ENCODE results near the gene ACBD6. TPM values are rescaled to one million over a fixed set of nuclear protein-coding genes. Genes with fewer than 3 reads are reported as not detected.

The ACBD6 gene
- total and polyA plus RNA-seq, 4 donors, result 8.3 to 17.3 (median 14.0) TPM

GRCh38 chr1:180498594-180498993, 3.8 kb downstream of the ACBD6 start:
- DNase-seq (ENCODE audit: low spot score), result no peak
- no peak for TF ChIP-seq JUND (IDR thresholded peaks at IDR 0.05)
- TF ChIP-seq FOXA2 (IDR thresholded peaks at IDR 0.05), result no peak
- TF ChIP-seq FOXA1 (IDR thresholded peaks at IDR 0.05), result no peak
- TF ChIP-seq NR2F2 (IDR thresholded peaks at IDR 0.05), result no peak
- TF ChIP-seq RAD21 (IDR thresholded peaks at IDR 0.05), result no peak
- TF ChIP-seq TAF1 (conservative IDR thresholded peaks at IDR 0.05), result no peak
- no peak for TF ChIP-seq CTCF (IDR thresholded peaks at IDR 0.05; ENCODE audit: low read depth, low read length, missing input control)
- TF ChIP-seq EGR1 (IDR thresholded peaks at IDR 0.05; ENCODE audit: low read depth in 2 of 2), result no peak
- TF ChIP-seq GABPA (IDR thresholded peaks at IDR 0.05 in 1 of 2, conservative IDR thresholded peaks at IDR 0.05 in 1 of 2), result no peak
- no peak for TF ChIP-seq ZBTB33 (IDR thresholded peaks at IDR 0.05)
- TF ChIP-seq REST (IDR thresholded peaks at IDR 0.05), result no peak
- TF ChIP-seq YY1 (IDR thresholded peaks at IDR 0.05), result no peak
- TF ChIP-seq SP1 (IDR thresholded peaks at IDR 0.05), result no peak
- no peak for TF ChIP-seq ATF3 (IDR thresholded peaks at IDR 0.05)
- TF ChIP-seq HNF4A (conservative IDR thresholded peaks at IDR 0.05), result no peak
- peaks cover 0 to 13% (median 8%) of the 10 kb centered on the region in 4 donors for H3K4me1 ChIP-seq (ENCODE audit: control insufficient read depth in 4 of 4, insufficient read depth in 4 of 4, low read length in 3 of 4)
- WGBS, result 92% methylated on average over 4 of the region's 4 CpGs
- no peak overlapping the region for H3K4me3 ChIP-seq (ENCODE audit: low read depth in 1 of 3, low read length in 3 of 3)
- no peak overlapping the region for H3K9ac ChIP-seq (ENCODE audit: low read depth in 1 of 2, low read length in 2 of 2)
- H3K27me3 ChIP-seq (ENCODE audit: control insufficient read depth in 4 of 4, insufficient read depth in 4 of 4, low read length in 3 of 4), result no peaks in the 10 kb centered on the region
- peaks cover 0 to 4% (median 0%) of the 10 kb centered on the region in 4 donors for H3K36me3 ChIP-seq (ENCODE audit: control insufficient read depth in 4 of 4, insufficient read depth in 3 of 4, low read depth in 1 of 4, low read length in 3 of 4)
- no peaks in the 10 kb centered on the region for H3K9me3 ChIP-seq (ENCODE audit: control insufficient read depth in 4 of 4, low read length in 3 of 4)
- no peak overlapping the region for H3K27ac ChIP-seq (ENCODE audit: low read depth in 1 of 2, low read length in 2 of 2)

- WGBS, result 90% methylated on average over 3 of the region's 3 CpGs
- H3K36me3 ChIP-seq (ENCODE audit: control insufficient read depth in 4 of 4, insufficient read depth in 3 of 4, low read depth in 1 of 4, low read length in 3 of 4), result peaks cover 0 to 4% (median 0%) of the 10 kb centered on the region in 4 donors
- TF ChIP-seq ATF3 (IDR thresholded peaks at IDR 0.05) (no peak), HNF4A (conservative IDR thresholded peaks at IDR 0.05) (no peak)
These were observed 4.6 kb downstream of the ACBD6 start for GRCh38 chr1:180497826-180498225.

More at GRCh38 chr1:180497826-180498225, 4.6 kb downstream of the ACBD6 start:
- no peaks in the 10 kb centered on the region for H3K27me3 ChIP-seq (ENCODE audit: control insufficient read depth in 4 of 4, insufficient read depth in 4 of 4, low read length in 3 of 4)
- H3K9ac ChIP-seq (ENCODE audit: low read depth in 1 of 2, low read length in 2 of 2), result no peak overlapping the region
- no peaks in the 10 kb centered on the region for H3K9me3 ChIP-seq (ENCODE audit: control insufficient read depth in 4 of 4, low read length in 3 of 4)
- peaks cover 0 to 8% (median 6%) of the 10 kb centered on the region in 4 donors for H3K4me1 ChIP-seq (ENCODE audit: control insufficient read depth in 4 of 4, insufficient read depth in 4 of 4, low read length in 3 of 4)
- DNase-seq (ENCODE audit: low spot score), result no peak
- no peak overlapping the region for H3K4me3 ChIP-seq (ENCODE audit: low read depth in 1 of 3, low read length in 3 of 3)
- H3K27ac ChIP-seq (ENCODE audit: low read depth in 1 of 2, low read length in 2 of 2), result no peak overlapping the region

All from liver (tissue), 9 donors.